HEK293T (cell line): ENCODE measurements around the gene MEA1.

ENCODE experiments used
- BHLHE40 ChIP-seq: fragments of 450-650 bp; IDR thresholded peaks from 2 replicates; pipeline ENCODE4 v1.6.1; 2016; ENCODE audit warnings: mild to moderate bottlenecking, moderate library complexity, borderline replicate concordance
- ELF4 ChIP-seq: fragments of 450-650 bp; IDR thresholded peaks from 2 replicates; pipeline ENCODE4 v1.6.1; 2017; ENCODE audit warnings: antibody characterized with exemption
- NFRKB ChIP-seq: fragments of 450-650 bp; IDR thresholded peaks from 2 replicates; pipeline ENCODE4 v1.6.1; 2016; ENCODE audit warnings: mild to moderate bottlenecking, moderate library complexity
- SUZ12 ChIP-seq: fragments of 450-650 bp; IDR thresholded peaks from 2 replicates; pipeline ENCODE4 v1.6.1; 2016; ENCODE audit warnings: mild to moderate bottlenecking
- TARDBP ChIP-seq: fragments of 450-650 bp; IDR thresholded peaks from 2 replicates; pipeline ENCODE4 v1.6.1; 2016

DNA sequence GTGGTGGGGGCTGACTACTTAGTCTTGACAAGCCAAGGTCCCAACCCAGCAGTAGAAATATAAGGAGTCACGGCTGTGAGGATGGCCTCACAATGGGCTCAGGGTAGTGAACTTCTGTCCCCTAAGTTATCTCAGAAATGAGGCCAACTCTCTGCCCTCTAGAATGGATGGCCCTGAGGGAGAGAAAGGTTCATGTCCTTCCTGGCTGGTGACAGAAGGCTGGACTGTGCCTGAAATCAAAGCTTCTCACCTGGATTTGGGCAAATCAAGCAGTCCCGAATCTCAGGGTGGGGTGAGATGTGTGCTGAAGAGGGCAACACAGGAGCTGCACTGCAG, 20.4 kb upstream of the MEA1 start:
- no peak for TF ChIP-seq BHLHE40
- no peak for TF ChIP-seq TARDBP
- TF ChIP-seq ELF4 = no peak
- TF ChIP-seq SUZ12 = no peak
- no peak for TF ChIP-seq NFRKB
